Right lobe of liver (tissue), 6 donors: ENCODE measurements around the gene PSMD13. TPM values are rescaled to one million over a fixed set of nuclear protein-coding genes. Genes with fewer than 3 reads are reported as not detected.
"Not testable (repeated sequence)": the region's sequence is repeated elsewhere in the genome, so short reads cannot be mapped to it uniquely, and the experiment has no call there.

Source experiments
- ATAC-seq, 4 donors: fragments of 200-7000 bp; cut with Tn5 transposase; one replicate each; pipeline ENCODE4 v1.9.1; 2020; ENCODE audit warnings: mild to moderate bottlenecking in 4 of 4, moderate library complexity in 4 of 4
- DNase-seq, 3 donors: peaks; one replicate each; pipeline ENCODE4 v3.0.0-alpha.2; 2020
- H3K27ac ChIP-seq, 3 donors: fragments of 200-600 bp; one replicate each; pipeline ENCODE4 v1.8.0; 2022
- H3K27me3 ChIP-seq, 2 donors: fragments of 200-600 bp; one replicate each; pipeline ENCODE4 v1.8.0; 2022
- H3K36me3 ChIP-seq, 4 donors: fragments of 200-600 bp; sonication (generic) in 1 of 4; one replicate each; pipeline versions ENCODE4 v1.5.1 to v1.8.0; 2017 to 2022; ENCODE audit warnings: control low read depth in 1 of 4
- H3K4me1 ChIP-seq, 4 donors: fragments of 200-600 bp; sonication (generic) in 1 of 4; one replicate each; pipeline versions ENCODE4 v1.5.1 to v1.8.0; 2017 to 2022; ENCODE audit warnings: control low read depth in 1 of 4
- H3K4me3 ChIP-seq, 3 donors: fragments of 200-600 bp; one replicate each; pipeline ENCODE4 v1.8.0; 2022
- H3K9me3 ChIP-seq, 4 donors: fragments of 200-600 bp; sonication (generic) in 1 of 4; one replicate each; pipeline versions ENCODE4 v1.5.1 to v1.8.0; 2017 to 2022; ENCODE audit warnings: control low read depth in 1 of 4
- POLR2A ChIP-seq: fragments of 450-650 bp; IDR thresholded peaks from one replicate; pipeline ENCODE4 v1.6.1; 2017; ENCODE audit warnings: antibody characterized with exemption, mild to moderate bottlenecking
- WGBS: methylation state at CpG from one replicate; pipeline ENCODE4 v1.1.6; 2018; ENCODE audit warnings: low coverage, low lambda C conversion rate; ENCODE audit not compliant: insufficient coverage; ENCODE audit errors: missing lambda C conversion rate; 5-methylcytosine and 5-hydroxymethylcytosine counted together
- intact Hi-C, 2 donors: fragments of 100-400 bp; cut with DNase I; formaldehyde crosslinking; loops; one replicate each; pipeline versions ENCODE4 v1.11.2 to v1.14.1; 2022
- total RNA-seq, 6 experiments: library from RNA; depleted of rRNA in 2 of 6; stranded (reverse); fragments of >200 nt in 2 of 6; fragmentation: NEBNext Ultra II Directional in 3 of 6; extraction: Animal tissue kit (Norgen Biotek cat#: 25700) in 3 of 6; gene quantifications; one replicate each; pipeline versions ENCODE4 v1.1.0 to v1.2.4, GENCODE V29; 2016 to 2023
- TF ChIP-seq, protein P1 (sequence below), 4 donors: fragments of 200-600 bp in 3 of 4; fragments of 450-650 bp in 1 of 4; IDR thresholded peaks; one replicate each; pipeline versions ENCODE4 v1.5.1 to v1.8.0; 2016 to 2022; ENCODE audit warnings: antibody characterized with exemption in 4 of 4, mild to moderate bottlenecking in 2 of 4
- donor health status: DM: no; HTN: yes; CAD: no.
- donor health status: DM: no; HTN: no; CAD: no.
- donor health status: DM: no; HTN: no; CAD: no.
- donor health status: DM: no; HTN: yes; CAD: no.
- donor health status: DM: no; HTN: yes; CAD: no.

PSMD13 gene
- total RNA-seq, 6 experiments from 2014 or later, result 46.1 to 71.5 (median 48.7) TPM

DNA sequence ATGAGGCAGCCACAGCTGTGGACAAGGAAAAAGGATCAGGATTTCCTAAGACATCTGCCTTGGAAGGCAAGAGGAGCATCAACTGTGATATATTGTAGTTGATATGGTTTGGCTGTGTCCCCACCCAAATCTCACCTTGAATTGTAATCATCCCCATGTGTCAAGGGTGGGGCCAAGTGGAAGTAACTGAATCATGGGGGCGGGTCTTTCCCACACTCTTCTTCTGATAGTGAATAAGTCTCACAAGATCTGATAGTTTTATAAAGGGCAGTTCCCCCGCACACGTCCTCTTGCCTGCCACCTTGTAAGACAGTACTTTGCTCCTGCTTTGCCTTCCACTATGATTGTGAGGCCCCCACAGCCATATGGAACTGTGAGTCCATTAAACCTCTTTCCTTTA lies 19.1 kb upstream of the PSMD13 start:
- Histone ChIP-seq H3K9me3 (no peaks in the 10 kb centered on the region), H3K4me1 (no peaks in the 10 kb centered on the region), H3K4me3 (no peak overlapping the region), H3K36me3 (peaks cover 0 to 32% (median 7%) of the 10 kb centered on the region in 4 donors), H3K27ac (no peak overlapping the region), H3K27me3 (no peaks in the 10 kb centered on the region)
- intact Hi-C loops, result no loop called here
- DNase-seq (no peak), ATAC-seq (no peak)
- TF ChIP-seq, protein P1, sequence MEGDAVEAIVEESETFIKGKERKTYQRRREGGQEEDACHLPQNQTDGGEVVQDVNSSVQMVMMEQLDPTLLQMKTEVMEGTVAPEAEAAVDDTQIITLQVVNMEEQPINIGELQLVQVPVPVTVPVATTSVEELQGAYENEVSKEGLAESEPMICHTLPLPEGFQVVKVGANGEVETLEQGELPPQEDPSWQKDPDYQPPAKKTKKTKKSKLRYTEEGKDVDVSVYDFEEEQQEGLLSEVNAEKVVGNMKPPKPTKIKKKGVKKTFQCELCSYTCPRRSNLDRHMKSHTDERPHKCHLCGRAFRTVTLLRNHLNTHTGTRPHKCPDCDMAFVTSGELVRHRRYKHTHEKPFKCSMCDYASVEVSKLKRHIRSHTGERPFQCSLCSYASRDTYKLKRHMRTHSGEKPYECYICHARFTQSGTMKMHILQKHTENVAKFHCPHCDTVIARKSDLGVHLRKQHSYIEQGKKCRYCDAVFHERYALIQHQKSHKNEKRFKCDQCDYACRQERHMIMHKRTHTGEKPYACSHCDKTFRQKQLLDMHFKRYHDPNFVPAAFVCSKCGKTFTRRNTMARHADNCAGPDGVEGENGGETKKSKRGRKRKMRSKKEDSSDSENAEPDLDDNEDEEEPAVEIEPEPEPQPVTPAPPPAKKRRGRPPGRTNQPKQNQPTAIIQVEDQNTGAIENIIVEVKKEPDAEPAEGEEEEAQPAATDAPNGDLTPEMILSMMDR (IDR thresholded peaks at IDR 0.05), result no peak
- no peak for TF ChIP-seq POLR2A
- 89% methylated on average over 2 of the region's 3 CpGs for WGBS

GRCh38 chr11:218815-219593 lies 17.8 kb upstream of the PSMD13 start:
- H3K4me3 ChIP-seq, result no peak overlapping the region
- H3K27ac ChIP-seq, result no peak overlapping the region
- 82% methylated on average over 13 of the region's 29 CpGs for WGBS
- intact Hi-C loops, result no loop called here
- ATAC-seq, result no peak
- TF ChIP-seq POLR2A, result no peak
- TF ChIP-seq, protein P1 (IDR thresholded peaks at IDR 0.05), result no peak
- H3K36me3 ChIP-seq, result peaks cover 0 to 19% (median 8%) of the 10 kb centered on the region in 4 donors
- DNase-seq, result peak in 1 of 3 donors; percentile 35
- no peaks in the 10 kb centered on the region for H3K4me1 ChIP-seq
- no peaks in the 10 kb centered on the region for H3K27me3 ChIP-seq
- H3K9me3 ChIP-seq, result no peaks in the 10 kb centered on the region

GRCh38 chr11:220641-221215 lies 16.0 kb upstream of the PSMD13 start:
- intact Hi-C loops, DNase-seq: not testable (repeated sequence)
- WGBS, result 78% methylated on average over 2 of the region's 3 CpGs

DNA sequence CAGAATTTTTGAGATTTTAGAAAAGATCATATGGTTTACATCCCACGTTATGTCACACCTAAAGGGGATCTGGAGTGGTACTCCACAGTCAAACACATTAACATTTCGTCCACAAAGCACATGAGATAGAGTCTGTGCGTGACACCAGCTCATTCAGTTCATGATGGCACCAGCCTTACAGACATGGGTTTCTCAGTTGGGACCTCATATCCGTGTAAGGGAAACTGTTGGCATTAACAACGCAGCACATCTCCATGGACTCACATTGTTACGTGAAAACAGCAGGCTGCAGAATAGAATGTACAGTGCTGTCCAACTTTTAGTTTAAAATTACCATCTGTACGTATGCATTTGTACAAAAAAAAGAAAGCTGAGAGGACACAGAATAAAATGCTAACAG lies 15.2 kb upstream of the PSMD13 start:
- DNase-seq (peak in 1 of 3 donors; percentile 17), ATAC-seq (no peak)
- WGBS, result 88% methylated on average over 4 of the region's 7 CpGs
- Histone ChIP-seq H3K9me3 (no peaks in the 10 kb centered on the region), H3K4me1 (no peaks in the 10 kb centered on the region), H3K27ac (no peak overlapping the region), H3K27me3 (no peaks in the 10 kb centered on the region), H3K36me3 (peaks cover 0 to 4% (median 1%) of the 10 kb centered on the region in 4 donors), H3K4me3 (no peak overlapping the region)
- intact Hi-C loops, result no loop called here
- TF ChIP-seq POLR2A, result no peak
- TF ChIP-seq, protein P1 (IDR thresholded peaks at IDR 0.05), result no peak

More at GRCh38 chr11:220641-221215, 16.0 kb upstream of the PSMD13 start:
- H3K9me3 ChIP-seq, H3K27ac ChIP-seq, H3K27me3 ChIP-seq, H3K36me3 ChIP-seq, ATAC-seq, H3K4me1 ChIP-seq, H3K4me3 ChIP-seq: not testable (repeated sequence)
